ENCODE data around the gene FAM118B.
A peak's percentile ranks its signal among the peaks of the same experiment; 100 is the strongest.

FAM118B gene

GRCh38 chr11:126262216-126262615 is 50.6 kb downstream of the FAM118B start:
- no peaks in the 10 kb centered on the region for H3K27me3 Mint-ChIP-seq

DNA sequence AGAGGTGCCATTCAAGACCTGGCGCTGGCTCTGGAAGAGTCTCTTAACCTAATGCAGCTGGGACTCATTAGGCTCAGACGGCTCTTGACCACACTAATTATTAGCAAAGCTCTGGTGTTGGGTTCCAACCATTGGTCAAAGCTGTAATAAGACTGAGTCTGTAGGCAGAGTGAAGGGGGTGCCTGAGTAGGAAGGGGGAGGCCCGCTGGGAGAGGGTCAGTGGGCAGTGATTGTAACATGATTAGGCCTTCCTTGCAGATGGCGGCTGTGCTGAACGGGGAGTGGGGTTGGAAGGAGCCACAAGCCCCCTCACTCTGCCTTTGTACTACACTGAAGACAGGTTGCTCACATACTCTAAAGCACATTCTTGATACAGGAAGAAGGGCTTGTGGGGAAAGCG is 51.9 kb downstream of the FAM118B start:
- Mint-ChIP-seq H3K4me1 (ENCODE audit: low read depth) (peaks cover 22% of the 10 kb centered on the region), H3K27ac (peak overlapping the region; percentile 58), H3K4me3 (no peak overlapping the region), H3K9me3 (no peaks in the 10 kb centered on the region), H3K36me3 (ENCODE audit: low read depth) (peaks cover 89% of the 10 kb centered on the region), H3K27me3 (no peaks in the 10 kb centered on the region)
- DNase-seq, result no peak

More at GRCh38 chr11:126262216-126262615, 50.6 kb downstream of the FAM118B start:
- DNase-seq, result no peak
- no peak overlapping the region for H3K4me3 Mint-ChIP-seq
- H3K4me1 Mint-ChIP-seq (ENCODE audit: low read depth), result peaks cover 14% of the 10 kb centered on the region
- H3K9me3 Mint-ChIP-seq, result no peaks in the 10 kb centered on the region
- peaks cover 89% of the 10 kb centered on the region for H3K36me3 Mint-ChIP-seq (ENCODE audit: low read depth)
- peak overlapping the region; percentile 73 for H3K27ac Mint-ChIP-seq

GRCh38 chr11:126265811-126266210 is 54.2 kb downstream of the FAM118B start:
- H3K4me1 Mint-ChIP-seq (ENCODE audit: low read depth), result peaks cover 36% of the 10 kb centered on the region
- no peaks in the 10 kb centered on the region for H3K9me3 Mint-ChIP-seq
- DNase-seq, result no peak
- no peaks in the 10 kb centered on the region for H3K27me3 Mint-ChIP-seq
- no peak overlapping the region for H3K4me3 Mint-ChIP-seq
- peak overlapping the region; percentile 96 for H3K27ac Mint-ChIP-seq
- peaks cover 89% of the 10 kb centered on the region for H3K36me3 Mint-ChIP-seq (ENCODE audit: low read depth)

DNA sequence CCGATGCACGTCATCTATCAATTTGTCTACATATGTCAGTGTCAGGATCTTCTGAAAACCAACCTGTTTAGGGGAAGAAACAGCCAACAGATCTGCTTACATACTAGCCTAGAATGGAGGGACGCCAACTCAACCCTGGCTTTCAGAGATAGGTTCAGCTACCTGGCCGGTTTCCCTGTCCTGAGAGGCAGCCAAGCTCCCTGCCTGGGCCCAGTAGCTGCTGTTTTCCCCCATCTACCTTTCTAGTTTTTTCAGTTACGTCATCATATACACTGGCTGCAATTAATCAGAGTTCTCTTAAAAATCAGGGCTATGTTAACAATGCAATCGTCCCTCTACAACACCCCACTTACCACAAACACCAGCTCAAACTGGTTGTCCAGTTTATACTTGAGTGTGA is 56.1 kb downstream of the FAM118B start:
- Mint-ChIP-seq H3K27ac (peak overlapping the region; percentile 96), H3K27me3 (no peaks in the 10 kb centered on the region), H3K4me3 (peak overlapping the region; percentile 97), H3K9me3 (no peaks in the 10 kb centered on the region), H3K4me1 (ENCODE audit: low read depth) (peaks cover 43% of the 10 kb centered on the region), H3K36me3 (ENCODE audit: low read depth) (peaks cover 91% of the 10 kb centered on the region)
- DNase-seq, result no peak

- Mint-ChIP-seq H3K4me3 (peak overlapping the region; percentile 97), H3K36me3 (ENCODE audit: low read depth) (peaks cover 91% of the 10 kb centered on the region), H3K4me1 (ENCODE audit: low read depth) (peaks cover 43% of the 10 kb centered on the region), H3K27ac (peak overlapping the region; percentile 96), H3K27me3 (no peaks in the 10 kb centered on the region), H3K9me3 (no peaks in the 10 kb centered on the region)
- peak; percentile 47 for DNase-seq
These were observed 56.8 kb downstream of the FAM118B start for GRCh38 chr11:126268361-126268707.

GRCh38 chr11:126268708-126269579 is 57.4 kb downstream of the FAM118B start, which contains the start of the genes FOXRED1 and SRPRA:
TSS of gene FOXRED1 (plus strand) at chr11:126269154. CDS start at chr11:126269207, 53 bp downstream.
TSS of gene SRPRA (minus strand) at chr11:126268895. CDS start at chr11:126268804, 91 bp downstream.
- Mint-ChIP-seq H3K36me3 (ENCODE audit: low read depth) (peaks cover 91% of the 10 kb centered on the region), H3K4me3 (peak within 1 kb of the TSS; percentile 97), H3K4me1 (ENCODE audit: low read depth) (peaks cover 43% of the 10 kb centered on the region), H3K9me3 (no peaks in the 10 kb centered on the region), H3K27ac (peak within 1 kb of the TSS; percentile 96), H3K27me3 (no peaks in the 10 kb centered on the region)
- peak; percentile 100 for DNase-seq

GRCh38 chr11:126277322-126277721 is 65.7 kb downstream of the FAM118B start:
- no peak for DNase-seq
- Mint-ChIP-seq H3K27me3 (no peaks in the 10 kb centered on the region), H3K4me1 (ENCODE audit: low read depth) (peaks cover 18% of the 10 kb centered on the region), H3K36me3 (ENCODE audit: low read depth) (peaks cover 74% of the 10 kb centered on the region), H3K9me3 (no peaks in the 10 kb centered on the region), H3K4me3 (no peak overlapping the region), H3K27ac (no peak overlapping the region)

GRCh38 chr11:126277780-126278179 is 66.2 kb downstream of the FAM118B start:
- H3K4me1 Mint-ChIP-seq (ENCODE audit: low read depth), result peaks cover 21% of the 10 kb centered on the region
- DNase-seq, result no peak
- no peaks in the 10 kb centered on the region for H3K27me3 Mint-ChIP-seq
- H3K4me3 Mint-ChIP-seq, result no peak overlapping the region
- H3K27ac Mint-ChIP-seq, result peak overlapping the region; percentile 14
- H3K9me3 Mint-ChIP-seq, result no peaks in the 10 kb centered on the region
- peaks cover 70% of the 10 kb centered on the region for H3K36me3 Mint-ChIP-seq (ENCODE audit: low read depth)

GRCh38 chr11:126279191-126279590 is 67.6 kb downstream of the FAM118B start:
- H3K4me3 Mint-ChIP-seq, result no peak overlapping the region
- no peaks in the 10 kb centered on the region for H3K9me3 Mint-ChIP-seq
- no peak overlapping the region for H3K27ac Mint-ChIP-seq

DNA sequence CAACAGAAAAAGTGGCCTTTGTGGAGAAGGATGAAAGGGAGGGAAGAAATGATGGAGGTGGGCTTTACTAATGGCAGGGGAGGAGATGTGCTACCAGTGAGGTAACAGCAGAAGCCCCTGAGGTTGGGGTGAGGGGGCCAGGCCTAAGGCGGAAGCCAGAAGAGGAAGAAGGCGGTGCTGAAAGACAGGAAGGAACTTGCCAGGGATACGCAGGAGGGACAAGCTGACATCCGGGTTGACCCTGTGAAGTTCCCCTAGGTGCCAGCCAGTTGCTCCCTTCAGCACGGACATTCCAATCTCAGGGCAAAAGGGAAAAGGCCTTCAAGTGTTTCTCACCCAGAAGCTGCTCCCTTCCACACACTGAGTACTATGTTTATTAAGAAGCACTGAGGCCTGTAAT is 69.0 kb downstream of the FAM118B start:
- Mint-ChIP-seq H3K4me1 (ENCODE audit: low read depth) (peaks cover 42% of the 10 kb centered on the region), H3K27me3 (no peaks in the 10 kb centered on the region), H3K4me3 (no peak overlapping the region), H3K9me3 (no peaks in the 10 kb centered on the region), H3K36me3 (ENCODE audit: low read depth) (peaks cover 46% of the 10 kb centered on the region), H3K27ac (peak overlapping the region; percentile 36)
- DNase-seq, result no peak

More at GRCh38 chr11:126279191-126279590, 67.6 kb downstream of the FAM118B start:
- no peak for DNase-seq
- H3K36me3 Mint-ChIP-seq (ENCODE audit: low read depth), result peaks cover 60% of the 10 kb centered on the region
- no peaks in the 10 kb centered on the region for H3K27me3 Mint-ChIP-seq
- peaks cover 29% of the 10 kb centered on the region for H3K4me1 Mint-ChIP-seq (ENCODE audit: low read depth)

GRCh38 chr11:126281245-126281644 is 69.7 kb downstream of the FAM118B start:
- H3K27me3 Mint-ChIP-seq, result no peaks in the 10 kb centered on the region
- H3K9me3 Mint-ChIP-seq, result no peaks in the 10 kb centered on the region
- DNase-seq, result no peak
- peak overlapping the region; percentile 83 for H3K4me3 Mint-ChIP-seq
- peaks cover 44% of the 10 kb centered on the region for H3K4me1 Mint-ChIP-seq (ENCODE audit: low read depth)
- no peak overlapping the region for H3K27ac Mint-ChIP-seq
- H3K36me3 Mint-ChIP-seq (ENCODE audit: low read depth), result peaks cover 39% of the 10 kb centered on the region

GRCh38 chr11:126281666-126282175 is 70.1 kb downstream of the FAM118B start:
- Mint-ChIP-seq H3K27me3 (no peaks in the 10 kb centered on the region), H3K4me1 (ENCODE audit: low read depth) (peaks cover 47% of the 10 kb centered on the region), H3K27ac (peak overlapping the region; percentile 90), H3K4me3 (peak overlapping the region; percentile 83), H3K9me3 (no peaks in the 10 kb centered on the region), H3K36me3 (ENCODE audit: low read depth) (peaks cover 36% of the 10 kb centered on the region)
- no peak for DNase-seq

DNA sequence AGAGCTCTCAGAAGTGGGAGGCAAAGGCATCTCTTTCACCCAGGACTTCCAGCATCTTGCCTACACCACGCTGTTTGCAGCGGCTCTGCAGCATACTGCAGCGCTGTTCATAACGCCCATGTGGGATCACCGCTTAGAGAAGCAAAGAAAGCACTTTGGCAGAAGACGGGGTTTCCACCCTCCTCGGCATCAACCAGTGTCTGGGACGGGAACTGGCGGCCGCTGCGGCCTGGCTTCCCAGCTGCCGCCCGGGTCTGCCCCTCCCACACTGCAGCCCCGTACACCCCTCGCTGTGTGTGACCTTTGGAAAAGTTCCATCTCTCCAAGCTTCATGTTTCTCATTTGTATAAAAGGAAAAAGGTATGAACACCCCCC is 70.8 kb downstream of the FAM118B start:
- Mint-ChIP-seq H3K27ac (peak overlapping the region; percentile 90), H3K4me3 (peak overlapping the region; percentile 83), H3K4me1 (ENCODE audit: low read depth) (peaks cover 50% of the 10 kb centered on the region), H3K27me3 (no peaks in the 10 kb centered on the region), H3K9me3 (no peaks in the 10 kb centered on the region), H3K36me3 (ENCODE audit: low read depth) (peaks cover 33% of the 10 kb centered on the region)
- peak; percentile 64 for DNase-seq

GRCh38 chr11:126282736-126283591 is 71.4 kb downstream of the FAM118B start, which contains the start of gene TIRAP:
TSS of gene TIRAP (plus strand) at chr11:126283093. CDS start at chr11:126290895, 7,802 bp downstream.
- peaks cover 50% of the 10 kb centered on the region for H3K4me1 Mint-ChIP-seq (ENCODE audit: low read depth)

More at GRCh38 chr11:126282736-126283591, 71.4 kb downstream of the FAM118B start, which contains the start of gene TIRAP:
- Mint-ChIP-seq H3K4me3 (peak within 1 kb of the TSS; percentile 86), H3K27ac (peak within 1 kb of the TSS; percentile 92), H3K9me3 (no peaks in the 10 kb centered on the region), H3K36me3 (ENCODE audit: low read depth) (peaks cover 29% of the 10 kb centered on the region), H3K27me3 (no peaks in the 10 kb centered on the region)
- DNase-seq, result peak; percentile 80

Measured in activated T-cell treated with anti-CD3 and anti-CD28 coated beads, Interleukin-2, amount 50 U/mL, for 24 hours (primary cell).